Measurements from ENCODE around the gene OGDH. TPM values are rescaled to one million over a fixed set of nuclear protein-coding genes. Genes with fewer than 3 reads are reported as not detected.
"Not testable (repeated sequence)": the region's sequence is repeated elsewhere in the genome, so short reads cannot be mapped to it uniquely, and the experiment has no call there.

Gene OGDH
- total RNA-seq, 6 experiments from 2014 or later, result 77.8 to 88.2 (median 80.2) TPM

- no peak overlapping the region for H3K27ac Mint-ChIP-seq
- no peaks in the 10 kb centered on the region for H3K9me3 Mint-ChIP-seq
- H3K36me3 Mint-ChIP-seq (ENCODE audit: low read depth), result peaks cover 4% of the 10 kb centered on the region; the same call in 1 of the 2 replicates
- TF ChIP-seq CTCF (IDR thresholded peaks at IDR 0.05), result no peak
- H3K4me3 Mint-ChIP-seq, result no peak overlapping the region
- DNase-seq, result no peak
- no peaks in the 10 kb centered on the region for H3K27me3 Mint-ChIP-seq (ENCODE audit: insufficient read depth)
- H3K4me1 Mint-ChIP-seq (ENCODE audit: low read depth), result peaks cover 19% of the 10 kb centered on the region
Measured at GRCh38 chr7:44724276-44724675, 117.8 kb downstream of the OGDH start.

GRCh38 chr7:44726250-44726649, 119.8 kb downstream of the OGDH start:
- Mint-ChIP-seq H3K4me1 (ENCODE audit: low read depth) (peaks cover 24% of the 10 kb centered on the region), H3K27ac (peak overlapping the region; percentile 34)
- H3K4me3 Mint-ChIP-seq; H3K27me3 Mint-ChIP-seq (ENCODE audit: insufficient read depth); DNase-seq; H3K9me3 Mint-ChIP-seq; H3K36me3 Mint-ChIP-seq (ENCODE audit: low read depth): not testable (repeated sequence)

GRCh38 chr7:44727158-44727936, 120.9 kb downstream of the OGDH start:
- Mint-ChIP-seq H3K4me1 (ENCODE audit: low read depth) (peaks cover 24% of the 10 kb centered on the region), H3K9me3 (no peaks in the 10 kb centered on the region), H3K27ac (peak overlapping the region; percentile 92), H3K4me3 (peak overlapping the region; percentile 29), H3K36me3 (ENCODE audit: low read depth) (peaks cover 4% of the 10 kb centered on the region; the same call in 1 of the 2 replicates), H3K27me3 (ENCODE audit: insufficient read depth) (no peaks in the 10 kb centered on the region; the same call in 1 of the 2 replicates)
- no peak for TF ChIP-seq CTCF (IDR thresholded peaks at IDR 0.05)
- DNase-seq, result peak; percentile 77

DNA sequence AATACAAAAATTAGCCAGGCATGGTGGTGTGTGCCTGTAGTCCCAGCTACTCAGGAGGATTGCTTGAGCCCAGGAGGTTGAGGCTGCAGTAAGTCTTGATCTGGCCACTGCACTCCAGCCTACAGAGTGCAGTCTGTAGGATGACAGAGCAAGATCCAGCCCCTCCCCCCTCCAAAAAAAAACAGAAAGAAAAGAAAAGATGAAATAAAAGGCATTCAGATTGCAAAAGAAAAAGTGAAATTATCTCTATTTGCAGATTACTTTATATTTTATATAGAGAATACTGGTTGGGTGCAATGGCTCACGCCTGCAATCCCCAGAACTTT, 121.5 kb downstream of the OGDH start:
- Mint-ChIP-seq H3K9me3 (no peaks in the 10 kb centered on the region), H3K27me3 (ENCODE audit: insufficient read depth) (no peaks in the 10 kb centered on the region; the same call in 1 of the 2 replicates)

DNA sequence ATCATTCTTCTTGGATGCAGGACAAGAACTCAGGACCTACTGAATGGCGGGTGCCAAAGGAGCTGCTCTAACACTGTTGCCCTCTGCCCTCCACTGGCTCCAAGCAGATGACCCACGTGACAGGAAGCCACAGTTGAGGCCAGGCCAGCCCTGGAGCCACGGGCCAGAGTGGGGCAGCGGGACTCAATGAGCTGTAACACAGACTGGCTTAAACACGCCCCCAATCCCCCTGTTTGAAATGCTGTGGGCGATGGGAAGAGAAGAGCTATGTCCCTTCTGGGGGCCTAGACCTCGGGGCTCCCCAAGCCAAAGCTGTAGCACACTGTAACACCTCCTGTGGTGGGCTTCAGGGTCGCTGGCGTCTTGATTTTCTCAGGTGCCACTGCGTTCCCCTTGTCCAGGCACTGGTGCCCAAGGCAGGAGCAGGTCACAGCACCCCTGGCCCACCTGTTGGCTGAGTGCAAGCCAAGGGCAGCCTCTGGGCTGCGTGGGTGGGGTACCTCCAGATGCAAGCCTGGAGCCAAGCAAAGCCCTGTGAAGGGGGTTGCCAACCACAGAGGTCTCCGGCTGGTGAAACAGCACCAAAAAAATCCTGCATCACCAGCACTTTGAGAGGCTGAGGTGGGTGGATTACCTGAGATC, 123.6 kb downstream of the OGDH start:
- H3K4me3 Mint-ChIP-seq, result no peak overlapping the region
- H3K27me3 Mint-ChIP-seq (ENCODE audit: insufficient read depth), result no peaks in the 10 kb centered on the region; the same call in 1 of the 2 replicates
- H3K27ac Mint-ChIP-seq, result no peak overlapping the region
- no peak for DNase-seq
- H3K36me3 Mint-ChIP-seq (ENCODE audit: low read depth), result peaks cover 4% of the 10 kb centered on the region; the same call in 1 of the 2 replicates
- no peak for TF ChIP-seq CTCF (IDR thresholded peaks at IDR 0.05)
- H3K9me3 Mint-ChIP-seq, result no peaks in the 10 kb centered on the region
- peaks cover 37% of the 10 kb centered on the region for H3K4me1 Mint-ChIP-seq (ENCODE audit: low read depth)

More for the DNA sequence above, 121.5 kb downstream of the OGDH start:
- no peak for DNase-seq
- Mint-ChIP-seq H3K36me3 (ENCODE audit: low read depth) (peaks cover 4% of the 10 kb centered on the region; the same call in 1 of the 2 replicates), H3K4me3 (peak overlapping the region; percentile 29; the same call in 1 of the 2 replicates), H3K4me1 (ENCODE audit: low read depth) (peaks cover 24% of the 10 kb centered on the region), H3K27ac (peak overlapping the region; percentile 92)
- TF ChIP-seq CTCF (IDR thresholded peaks at IDR 0.05), result no peak

DNA sequence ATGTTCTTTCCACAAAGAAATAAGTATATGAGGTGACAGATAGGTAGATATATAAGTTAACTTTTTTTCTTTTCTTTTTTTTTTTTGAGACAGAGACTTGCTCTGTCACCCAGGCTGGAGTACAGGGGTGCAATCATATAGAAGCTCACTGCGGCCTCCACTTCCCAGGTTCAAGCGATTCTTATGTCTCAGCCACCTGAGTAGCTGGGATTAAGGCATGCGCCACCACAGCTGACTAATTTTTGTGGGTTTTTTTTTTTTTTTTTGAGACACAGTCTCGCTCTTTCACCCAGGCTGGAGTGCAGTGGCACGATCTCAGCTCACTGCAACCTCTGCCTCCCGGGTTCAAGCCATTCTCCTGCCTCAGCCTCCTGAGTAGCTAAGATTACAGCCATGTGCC, 126.5 kb downstream of the OGDH start:
- H3K36me3 Mint-ChIP-seq (ENCODE audit: low read depth); DNase-seq; H3K27ac Mint-ChIP-seq; H3K27me3 Mint-ChIP-seq (ENCODE audit: insufficient read depth); H3K9me3 Mint-ChIP-seq; H3K4me3 Mint-ChIP-seq: not testable (repeated sequence)
- peaks cover 35% of the 10 kb centered on the region for H3K4me1 Mint-ChIP-seq (ENCODE audit: low read depth)
